GM21737 (cell line): ENCODE data around the gene NDUFS8.

ENCODE experiments used
- ATAC-seq: cut with Tn5 transposase; IDR thresholded peaks from one replicate; pipeline ENCODE4 v1.9.1; 2021; ENCODE audit warnings: mild to moderate bottlenecking, moderate library complexity; ENCODE audit not compliant: unreplicated experiment

Gene NDUFS8

GRCh38 chr11:68035266-68035876 is 4.9 kb downstream of the NDUFS8 start:
- ATAC-seq: no peak

GRCh38 chr11:68036141-68036716 is 5.7 kb downstream of the NDUFS8 start:
- no peak for ATAC-seq

- no peak for ATAC-seq
Measured at GRCh38 chr11:68036717-68037239, 6.3 kb downstream of the NDUFS8 start.

- ATAC-seq: no peak
Measured at GRCh38 chr11:68037411-68038225, 7.1 kb downstream of the NDUFS8 start.

- no peak for ATAC-seq
Measured at GRCh38 chr11:68038226-68038717, 7.8 kb downstream of the NDUFS8 start.

- ATAC-seq: peak; percentile 41
Measured at GRCh38 chr11:68038718-68039525, 8.4 kb downstream of the NDUFS8 start, which contains the start of gene TCIRG1. Gene TCIRG1 (plus strand): TSS chr11:68039025. CDS start chr11:68041272, 2,247 bp downstream.

- no peak for ATAC-seq
Measured at GRCh38 chr11:68039526-68040086, 9.1 kb downstream of the NDUFS8 start.

GRCh38 chr11:68040101-68040956 is 9.8 kb downstream of the NDUFS8 start:
- peak; percentile 50 for ATAC-seq

GRCh38 chr11:68040957-68041591 is 10.6 kb downstream of the NDUFS8 start:
- no peak for ATAC-seq

- ATAC-seq: no peak
Measured at GRCh38 chr11:68041617-68042218, 11.2 kb downstream of the NDUFS8 start.

GRCh38 chr11:68042219-68043028 is 11.9 kb downstream of the NDUFS8 start:
- no peak for ATAC-seq

GRCh38 chr11:68043029-68043348 is 12.5 kb downstream of the NDUFS8 start:
- no peak for ATAC-seq

GRCh38 chr11:68043349-68044144 is 13.1 kb downstream of the NDUFS8 start:
- ATAC-seq: no peak

GRCh38 chr11:68044145-68044813 is 13.8 kb downstream of the NDUFS8 start:
- no peak for ATAC-seq

- no peak for ATAC-seq
Measured at GRCh38 chr11:68044898-68045351, 14.4 kb downstream of the NDUFS8 start.
